Activated CD8-positive, alpha-beta memory T cell treated with anti-CD3 and anti-CD28 coated beads for 1 hour (primary cell): ENCODE data around the gene C19orf47.

Experiments used
- DNase-seq, 2 donors: peaks; one replicate each; pipeline ENCODE4 v3.0.0-alpha.2; 2020; ENCODE audit warnings: low read depth in 1 of 2; ENCODE audit errors: extremely low read depth in 1 of 2

C19orf47 gene

GRCh38 chr19:40348125-40348913 lies at the start of gene C19orf47, which contains the start of gene PLD3:
TSS of gene C19orf47 (minus strand) at chr19:40348397. CDS start at chr19:40341857, 6,540 bp downstream.
TSS of gene PLD3 (plus strand) at chr19:40348695. CDS start at chr19:40366484, 17,789 bp downstream.
- peak; percentile 95 to 96 for DNase-seq

- DNase-seq = no peak
Observed at GRCh38 chr19:40397568-40397906, 49.3 kb upstream of the C19orf47 start.

- no peak for DNase-seq
Observed at GRCh38 chr19:40396886-40397567, 48.8 kb upstream of the C19orf47 start.

- DNase-seq = no peak
Observed at GRCh38 chr19:40395956-40396355, 47.8 kb upstream of the C19orf47 start.

- no peak for DNase-seq
Observed at GRCh38 chr19:40394816-40395210, 46.6 kb upstream of the C19orf47 start.

GRCh38 chr19:40393894-40394815 lies 46.0 kb upstream of the C19orf47 start:
- DNase-seq = no peak

- no peak for DNase-seq
Observed at GRCh38 chr19:40392894-40393517, 44.8 kb upstream of the C19orf47 start.

GRCh38 chr19:40392123-40392522 lies 43.9 kb upstream of the C19orf47 start:
- no peak for DNase-seq

- no peak for DNase-seq
Observed at GRCh38 chr19:40390084-40390742, 42.0 kb upstream of the C19orf47 start, which contains the start of gene HIPK4. TSS of gene HIPK4 (minus strand) at chr19:40390181. CDS start at chr19:40389902, 279 bp downstream.

GRCh38 chr19:40389404-40390083 lies 41.3 kb upstream of the C19orf47 start:
- no peak for DNase-seq

- no peak for DNase-seq
Observed at GRCh38 chr19:40388481-40388880, 40.3 kb upstream of the C19orf47 start.

- DNase-seq = no peak
Observed at GRCh38 chr19:40387155-40387554, 39.0 kb upstream of the C19orf47 start.

- no peak for DNase-seq
Observed at GRCh38 chr19:40383668-40384248, 35.6 kb upstream of the C19orf47 start.

- DNase-seq = no peak
Observed at GRCh38 chr19:40381321-40381720, 33.1 kb upstream of the C19orf47 start.

- no peak for DNase-seq
Observed at GRCh38 chr19:40380199-40381037, 32.2 kb upstream of the C19orf47 start.

GRCh38 chr19:40379446-40380198 lies 31.4 kb upstream of the C19orf47 start:
- no peak for DNase-seq

GRCh38 chr19:40378509-40378908 lies 30.3 kb upstream of the C19orf47 start:
- DNase-seq = no peak
